Astrocyte of the spinal cord (primary cell): ENCODE data around the gene TNXB.

Source experiments
- DNase-seq: peaks from one replicate; pipeline ENCODE4 v3.0.0; 2011; ENCODE audit warnings: low read depth, low spot score
- H3K4me3 ChIP-seq: 2 replicates; pipeline ENCODE4 v1.5.1; 2011; ENCODE audit warnings: low read depth, mild to moderate bottlenecking, low read length, moderate library complexity
- CTCF ChIP-seq: IDR thresholded peaks from 2 replicates; pipeline ENCODE4 v1.5.1; 2012; ENCODE audit warnings: low read depth, mild to moderate bottlenecking, low read length, inconsistent platforms
- in situ Hi-C: cut with HindIII; loops from 2 replicates; pipeline ENCODE4 v1.10.0; 2017; ENCODE audit warnings: low sequenced_read_pairs

Gene TNXB

GRCh38 chr6:32109114-32109764 lies at the start of gene TNXB:
Gene TNXB, minus strand, starts transcription at chr6:32109338. Its CDS starts 11,140 bp downstream, at chr6:32098198.
- no peak for TF ChIP-seq CTCF
- in situ Hi-C loops: no loop called here
- DNase-seq: no peak
- no peak within 1 kb of the TSS for H3K4me3 ChIP-seq

- DNase-seq: no peak
- no peak for TF ChIP-seq CTCF
- no peak overlapping the region for H3K4me3 ChIP-seq
- in situ Hi-C loops: no loop called here
These were observed 48.9 kb upstream of the TNXB start for GRCh38 chr6:32158052-32158451.

- no peak overlapping the region for H3K4me3 ChIP-seq
- TF ChIP-seq CTCF: no peak
- in situ Hi-C loops: no loop called here
- DNase-seq: no peak
These were observed 47.8 kb upstream of the TNXB start for GRCh38 chr6:32156891-32157290.

- TF ChIP-seq CTCF: peak; percentile 64
- in situ Hi-C loops: no loop called here
- peak overlapping the region; percentile 82 for H3K4me3 ChIP-seq
- peak; percentile 64 for DNase-seq
These were observed 45.5 kb upstream of the TNXB start for GRCh38 chr6:32154514-32155161.

GRCh38 chr6:32153564-32154513 lies 44.7 kb upstream of the TNXB start, which contains the start of gene PPT2:
Gene PPT2, plus strand, starts transcription at chr6:32154141. Its CDS starts 454 bp downstream, at chr6:32154595.
- H3K4me3 ChIP-seq: peak within 1 kb of the TSS; percentile 82
- TF ChIP-seq CTCF: peak; percentile 27
- peak; percentile 94 for DNase-seq
- in situ Hi-C loops: no loop called here
